Uterus (tissue), 4 donors: ENCODE measurements around the gene PFKL. TPM values are rescaled to one million over a fixed set of nuclear protein-coding genes. Genes with fewer than 3 reads are reported as not detected.
A peak's percentile ranks its signal among the peaks of the same experiment; 100 is the strongest.
"Not testable (repeated sequence)": the region's sequence is repeated elsewhere in the genome, so short reads cannot be mapped to it uniquely, and the experiment has no call there.

Experiments
- DNase-seq, 2 donors: peaks; one replicate each; pipeline ENCODE4 v3.0.0-alpha.2; 2019 to 2020
- H3K27ac ChIP-seq, 2 donors: fragments of 200-600 bp; sonication (generic); 1 replicate in 1 of 2; 2 replicates in 1 of 2; pipeline ENCODE4 v1.5.1; 2016 to 2018
- H3K27me3 ChIP-seq, 2 donors: fragments of 200-600 bp; sonication (generic); one replicate each; pipeline ENCODE4 v1.5.1; 2018 to 2019; ENCODE audit warnings: control low read depth in 1 of 2
- H3K36me3 ChIP-seq, 2 donors: fragments of 200-600 bp; sonication (generic); one replicate each; pipeline ENCODE4 v1.5.1; 2019; ENCODE audit warnings: control low read depth in 1 of 2
- H3K4me1 ChIP-seq, 2 donors: fragments of 200-600 bp; sonication (generic); one replicate each; pipeline ENCODE4 v1.5.1; 2018 to 2019; ENCODE audit warnings: control low read depth in 1 of 2
- H3K4me3 ChIP-seq, 2 donors: fragments of 200-600 bp; sonication (generic); 1 replicate in 1 of 2; 2 replicates in 1 of 2; pipeline ENCODE4 v1.5.1; 2018 to 2019; ENCODE audit warnings: mild to moderate bottlenecking in 1 of 2
- H3K9me3 ChIP-seq, 2 donors: fragments of 200-600 bp; sonication (generic); one replicate each; pipeline ENCODE4 v1.5.1; 2019; ENCODE audit warnings: control low read depth in 1 of 2
- CTCF ChIP-seq, 4 experiments: fragments of 200-600 bp in 2 of 4; fragments of 450-650 bp in 2 of 4; sonication (generic) in 2 of 4; IDR thresholded peaks; one replicate each; pipeline ENCODE4 v1.5.1; 2016 to 2019; ENCODE audit warnings: antibody characterized with exemption in 4 of 4, mild to moderate bottlenecking in 2 of 4, moderate library complexity in 1 of 4
- POLR2A ChIP-seq, 2 donors: fragments of 450-650 bp; IDR thresholded peaks; one replicate each; pipeline ENCODE4 v1.6.1; 2016; ENCODE audit warnings: antibody characterized with exemption in 2 of 2, mild to moderate bottlenecking in 1 of 2, moderate library complexity in 1 of 2
- intact Hi-C: fragments of 100-400 bp; cut with DNase I; formaldehyde crosslinking; loops from one replicate; pipeline ENCODE4 v1.15.1; 2023; ENCODE audit warnings: low total_unique reads
- total RNA-seq, 4 donors: library from RNA; depleted of rRNA in 3 of 4; stranded (reverse); fragments of >200 nt in 3 of 4; gene quantifications; one replicate each; pipeline versions ENCODE4 v1.1.0 to v1.2.4, GENCODE V29; 2014 to 2023
- donor health status: DM: yes; HTN: yes; CAD: no.

PFKL gene
- total RNA-seq, 4 donors from 2014 or later: 36.5 to 144 (median 75.4) TPM

- H3K27ac ChIP-seq: peak overlapping the region; percentile 89
- intact Hi-C loops: no loop called here
- H3K4me3 ChIP-seq: peak overlapping the region; percentile 57 to 85
- peak; percentile 63 to 70 for DNase-seq
- no peak for TF ChIP-seq CTCF (IDR thresholded peaks at IDR 0.05)
- peak; percentile 30 to 51 for TF ChIP-seq POLR2A (IDR thresholded peaks at IDR 0.05)
- no peaks in the 10 kb centered on the region for H3K27me3 ChIP-seq
- no peaks in the 10 kb centered on the region for H3K36me3 ChIP-seq
- peaks cover 0 to 11% of the 10 kb centered on the region in 2 donors for H3K4me1 ChIP-seq
- H3K9me3 ChIP-seq: no peaks in the 10 kb centered on the region
These were observed 558 bp downstream of the PFKL start for GRCh38 chr21:44300262-44300959.

GRCh38 chr21:44301141-44301540, 1.3 kb downstream of the PFKL start:
- intact Hi-C loops: no loop called here
- H3K27ac ChIP-seq: peak overlapping the region; percentile 33 to 89
- no peaks in the 10 kb centered on the region for H3K36me3 ChIP-seq
- H3K4me1 ChIP-seq: peaks cover 0 to 11% of the 10 kb centered on the region in 2 donors
- H3K4me3 ChIP-seq: peak overlapping the region; percentile 57 to 85
- DNase-seq: no peak
- H3K27me3 ChIP-seq: no peaks in the 10 kb centered on the region
- no peak for TF ChIP-seq CTCF (IDR thresholded peaks at IDR 0.05)
- TF ChIP-seq POLR2A (IDR thresholded peaks at IDR 0.05): no peak
- H3K9me3 ChIP-seq: no peaks in the 10 kb centered on the region

- intact Hi-C loops: no loop called here
- no peak overlapping the region for H3K4me3 ChIP-seq
- H3K9me3 ChIP-seq: no peaks in the 10 kb centered on the region
- no peak overlapping the region for H3K27ac ChIP-seq
- DNase-seq: no peak
- no peaks in the 10 kb centered on the region for H3K27me3 ChIP-seq
- H3K36me3 ChIP-seq: no peaks in the 10 kb centered on the region
- peaks cover 0 to 11% of the 10 kb centered on the region in 2 donors for H3K4me1 ChIP-seq
- TF ChIP-seq CTCF (IDR thresholded peaks at IDR 0.05): no peak
- TF ChIP-seq POLR2A (IDR thresholded peaks at IDR 0.05): no peak
These were observed 2.1 kb downstream of the PFKL start for GRCh38 chr21:44301961-44302406.

- H3K27me3 ChIP-seq, H3K9me3 ChIP-seq, intact Hi-C loops, H3K36me3 ChIP-seq, H3K4me3 ChIP-seq, DNase-seq, H3K27ac ChIP-seq: not testable (repeated sequence)
- H3K4me1 ChIP-seq: peaks cover 0 to 11% of the 10 kb centered on the region in 2 donors
These were observed 2.9 kb downstream of the PFKL start for GRCh38 chr21:44302573-44303401.

GRCh38 chr21:44303490-44303981, 3.7 kb downstream of the PFKL start:
- Histone ChIP-seq H3K4me1 (peaks cover 0 to 11% of the 10 kb centered on the region in 2 donors), H3K36me3 (no peaks in the 10 kb centered on the region), H3K9me3 (no peaks in the 10 kb centered on the region), H3K27ac (no peak overlapping the region), H3K4me3 (no peak overlapping the region), H3K27me3 (no peaks in the 10 kb centered on the region)
- intact Hi-C loops: no loop called here
- TF ChIP-seq POLR2A (IDR thresholded peaks at IDR 0.05): no peak
- TF ChIP-seq CTCF (IDR thresholded peaks at IDR 0.05): no peak
- no peak for DNase-seq
